DOHH2 (cell line): ENCODE results near the gene NCF4.

ENCODE experiments used
- CTCF ChIP-seq: fragments of 200-600 bp; sonication (generic); IDR thresholded peaks from one replicate; pipeline ENCODE4 v1.5.1; 2014; ENCODE audit warnings: antibody characterized with exemption, mild to moderate bottlenecking, low read depth, low read length; ENCODE audit not compliant: poor library complexity, severe bottlenecking
- EZH2phosphoT487 ChIP-seq: fragments of 200-600 bp; sonication (generic); IDR thresholded peaks from 2 replicates; pipeline ENCODE4 v1.6.1; 2017; ENCODE audit warnings: borderline replicate concordance, mild to moderate bottlenecking, antibody characterized with exemption, low read length, moderate library complexity, mixed read lengths

GRCh38 chr22:36910461-36910860 is 49.7 kb downstream of the NCF4 start:
- TF ChIP-seq CTCF (no peak), EZH2phosphoT487 (no peak)
